ENCODE measurements around the gene MCUR1.

DNA sequence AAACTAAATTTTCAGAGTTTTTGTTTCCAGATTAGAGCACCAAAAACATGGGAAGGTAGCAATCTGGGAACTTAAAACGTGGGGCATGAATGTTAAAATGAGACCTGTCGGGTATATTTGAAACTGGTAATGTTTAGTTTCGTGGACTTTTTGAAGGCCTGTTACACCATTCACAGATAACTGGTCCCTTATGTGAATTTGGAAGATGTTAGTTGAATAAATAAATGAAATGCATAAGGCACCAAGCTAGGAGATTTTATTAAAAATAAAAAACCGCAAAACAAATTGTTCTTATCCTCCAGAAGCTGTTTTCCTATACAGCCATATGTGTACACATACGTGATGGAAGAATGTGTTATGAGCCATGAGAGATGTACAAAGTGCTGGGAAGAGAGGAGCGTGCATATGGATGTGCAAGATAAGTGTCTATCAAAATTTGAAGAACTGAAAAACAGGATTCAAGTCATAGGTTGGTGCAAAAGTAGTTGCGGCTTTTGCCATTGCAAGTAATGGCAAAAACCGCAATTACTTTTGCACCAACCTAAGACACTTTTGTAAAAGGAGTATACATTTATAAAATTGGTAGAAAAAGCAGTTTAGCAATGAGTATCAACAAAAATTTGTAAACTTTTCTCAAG is 700 bp upstream of the MCUR1 start:
- TF ChIP-seq POLR2A (IDR thresholded peaks at IDR 0.05; ENCODE audit: low read length) (no peak), RCOR1 (IDR thresholded peaks at IDR 0.05; ENCODE audit: low read depth, low read length) (no peak), RAD21 (conservative IDR thresholded peaks at IDR 0.05 in 1 of 2, IDR thresholded peaks at IDR 0.05 in 1 of 2) (no peak), CBX2 (IDR thresholded peaks at IDR 0.05; ENCODE audit: borderline replicate concordance, low read depth) (no peak)
- TF ChIP-seq, protein P1, sequence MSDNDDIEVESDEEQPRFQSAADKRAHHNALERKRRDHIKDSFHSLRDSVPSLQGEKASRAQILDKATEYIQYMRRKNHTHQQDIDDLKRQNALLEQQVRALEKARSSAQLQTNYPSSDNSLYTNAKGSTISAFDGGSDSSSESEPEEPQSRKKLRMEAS (IDR thresholded peaks at IDR 0.05): no peak

All from A549 (cell line).